ENCODE data around the gene C3orf52. TPM values are rescaled to one million over a fixed set of nuclear protein-coding genes. Genes with fewer than 3 reads are reported as not detected.
A peak's percentile ranks its signal among the peaks of the same experiment; 100 is the strongest.

Gene C3orf52
- total RNA-seq, 5 donors from 2014 or later (not counting 1 experiment from before 2014, with no cell fraction given), result 0.95 to 2.2 (median 1.5) TPM

DNA sequence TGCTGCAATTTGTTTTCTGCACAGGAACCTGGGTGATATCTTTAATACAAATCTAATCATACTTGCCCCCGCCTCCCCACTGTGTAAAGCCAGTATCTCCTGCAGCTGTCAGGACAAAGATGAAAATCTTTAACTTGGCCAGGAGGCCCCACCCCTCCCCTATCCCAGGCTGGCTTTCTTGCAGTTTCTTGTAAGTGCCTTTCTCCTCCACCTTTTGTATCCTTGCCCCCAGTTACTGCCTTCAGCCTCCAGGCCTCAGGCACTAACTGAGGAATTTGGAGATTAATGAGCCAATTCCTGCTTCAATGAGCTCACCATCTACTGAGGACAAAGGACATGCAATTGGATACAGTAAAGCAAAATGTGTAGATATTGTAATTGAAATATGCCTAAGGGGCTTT lies 40.3 kb downstream of the C3orf52 start:
- Mint-ChIP-seq H3K4me3 (peak overlapping the region; percentile 54 to 75 (median 62)), H3K27me3 (no peaks in the 10 kb centered on the region), H3K9me3 (no peaks in the 10 kb centered on the region), H3K36me3 (peaks cover 40% of the 10 kb centered on the region), H3K4me1 (peaks cover 76 to 84% (median 82%) of the 10 kb centered on the region in 3 donors), H3K27ac (peak overlapping the region; percentile 82)
- H3K36me3 ChIP-seq (ENCODE audit: control insufficient read depth in 2 of 2, extremely low read depth in 1 of 2, insufficient read depth in 1 of 2, low read length in 1 of 2), result peaks cover 0 to 31% of the 10 kb centered on the region in 2 donors
- H3K9me3 ChIP-seq, result no peaks in the 10 kb centered on the region
- ChIA-PET CTCF (interaction anchor here (0.6 to 4.6 kb wide), 3 partner anchors 15 to 428 kb away, joined by 3 to 25 read pairs (median 3); no protein-coding TSS in a partner anchor), POLR2A (interaction anchor here in 1 of 2 donors (0.5 kb wide), 1 partner anchor 358 kb away, joined by 4 read pairs; no protein-coding TSS in a partner anchor)
- peak overlapping the region; percentile 83 for H3K27ac ChIP-seq (ENCODE audit: low read length)
- WGBS (ENCODE audit: insufficient coverage), result 50% methylated on average over 1 of the region's 1 CpG
- ATAC-seq (replicated peaks in 1 of 4), result peak in 1 of 4 experiments; percentile 29
- no peak for DNase-seq
- H3K27me3 ChIP-seq (replicated peaks in 1 of 2; ENCODE audit: control insufficient read depth in 2 of 2, extremely low read depth in 1 of 2, insufficient read depth in 2 of 2, low read length in 1 of 2), result no peaks in the 10 kb centered on the region
- no peak overlapping the region for H3K4me3 ChIP-seq (ENCODE audit: control insufficient read depth in 1 of 2, extremely low read depth in 1 of 2, low read length in 1 of 2)
- peaks cover 37 to 55% of the 10 kb centered on the region in 2 experiments for H3K4me1 ChIP-seq (ENCODE audit: control insufficient read depth in 1 of 2, extremely low read depth in 1 of 2, insufficient read depth in 2 of 2, low read length in 2 of 2)

DNA sequence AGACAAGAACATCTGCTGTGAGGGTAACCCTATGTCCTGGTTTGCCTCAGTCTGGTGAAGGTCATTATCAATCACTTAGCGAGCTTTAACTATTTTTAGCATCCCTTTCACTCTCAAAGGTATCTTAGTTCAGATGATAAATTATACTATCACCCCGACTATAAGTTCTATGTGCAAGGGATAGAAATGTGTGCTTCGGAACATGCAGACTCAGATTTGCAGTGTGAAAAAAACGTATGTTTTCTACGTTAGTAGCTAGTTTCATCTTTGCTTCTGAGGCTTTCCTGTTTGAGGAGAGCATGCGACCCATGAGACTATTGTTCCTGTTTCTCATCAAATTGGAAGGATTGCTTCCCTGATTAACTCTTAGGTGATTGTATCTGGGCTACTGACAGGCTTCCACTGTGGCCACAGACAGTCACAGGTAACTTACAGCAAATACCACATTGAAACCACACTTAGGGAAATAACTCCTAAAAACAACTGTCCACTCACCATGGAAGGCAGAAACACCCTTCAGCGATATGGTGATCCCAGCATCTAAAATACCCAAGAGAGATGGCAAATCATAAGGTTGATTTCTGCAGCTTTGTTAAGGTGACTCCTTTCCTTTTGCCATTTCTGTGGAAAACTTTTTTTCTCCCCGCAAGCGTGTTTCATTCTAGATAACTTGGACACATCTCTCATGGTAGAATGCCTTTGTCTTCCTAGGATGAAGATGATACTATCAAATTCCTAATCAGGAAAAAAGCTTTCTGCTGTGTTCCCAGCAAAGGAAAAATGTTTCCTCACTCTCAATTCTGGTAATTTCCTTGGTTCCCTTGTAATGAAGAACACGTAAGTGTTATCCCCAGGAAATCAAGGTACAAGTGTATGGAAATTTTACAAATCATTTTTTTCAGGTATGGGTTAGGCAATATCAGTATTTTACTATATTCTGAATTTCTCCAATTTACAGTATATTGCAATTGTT lies 41.6 kb downstream of the C3orf52 start:
- 5% methylated on average over 4 of the region's 10 CpGs for WGBS (ENCODE audit: insufficient coverage)
- Histone ChIP-seq H3K27me3 (replicated peaks in 1 of 2; ENCODE audit: control insufficient read depth in 2 of 2, extremely low read depth in 1 of 2, insufficient read depth in 2 of 2, low read length in 1 of 2) (no peaks in the 10 kb centered on the region), H3K4me1 (ENCODE audit: control insufficient read depth in 1 of 2, extremely low read depth in 1 of 2, insufficient read depth in 2 of 2, low read length in 2 of 2) (peaks cover 38 to 64% of the 10 kb centered on the region in 2 experiments), H3K4me3 (ENCODE audit: control insufficient read depth in 1 of 2, extremely low read depth in 1 of 2, low read length in 1 of 2) (peak overlapping the region in 1 of 2 donors; percentile 8), H3K27ac (ENCODE audit: low read length) (peak overlapping the region; percentile 83), H3K9me3 (no peaks in the 10 kb centered on the region), H3K36me3 (ENCODE audit: control insufficient read depth in 2 of 2, extremely low read depth in 1 of 2, insufficient read depth in 1 of 2, low read length in 1 of 2) (peaks cover 0 to 26% of the 10 kb centered on the region in 2 donors)
- POLR2A ChIA-PET, result interaction anchor here in 1 of 2 donors (1.5 kb wide), 1 partner anchor 432 kb away, joined by 4 read pairs; no protein-coding TSS in a partner anchor
- Mint-ChIP-seq H3K9me3 (no peaks in the 10 kb centered on the region), H3K27ac (peak overlapping the region; percentile 82), H3K4me3 (peak overlapping the region; percentile 54 to 75 (median 62)), H3K36me3 (peaks cover 32% of the 10 kb centered on the region), H3K27me3 (no peaks in the 10 kb centered on the region), H3K4me1 (peaks cover 78 to 79% (median 78%) of the 10 kb centered on the region in 3 donors)
- CTCF ChIA-PET, result interaction anchor here in 1 of 2 donors (0.6 to 4.6 kb wide), 8 partner anchors 9 to 825 kb away, joined by 3 to 25 read pairs (median 4); no protein-coding TSS in a partner anchor
- DNase-seq (peak in 1 of 35 experiments; percentile 51), ATAC-seq (replicated peaks in 1 of 4) (peak in 2 of 4 experiments; percentile 15 to 21)

DNA sequence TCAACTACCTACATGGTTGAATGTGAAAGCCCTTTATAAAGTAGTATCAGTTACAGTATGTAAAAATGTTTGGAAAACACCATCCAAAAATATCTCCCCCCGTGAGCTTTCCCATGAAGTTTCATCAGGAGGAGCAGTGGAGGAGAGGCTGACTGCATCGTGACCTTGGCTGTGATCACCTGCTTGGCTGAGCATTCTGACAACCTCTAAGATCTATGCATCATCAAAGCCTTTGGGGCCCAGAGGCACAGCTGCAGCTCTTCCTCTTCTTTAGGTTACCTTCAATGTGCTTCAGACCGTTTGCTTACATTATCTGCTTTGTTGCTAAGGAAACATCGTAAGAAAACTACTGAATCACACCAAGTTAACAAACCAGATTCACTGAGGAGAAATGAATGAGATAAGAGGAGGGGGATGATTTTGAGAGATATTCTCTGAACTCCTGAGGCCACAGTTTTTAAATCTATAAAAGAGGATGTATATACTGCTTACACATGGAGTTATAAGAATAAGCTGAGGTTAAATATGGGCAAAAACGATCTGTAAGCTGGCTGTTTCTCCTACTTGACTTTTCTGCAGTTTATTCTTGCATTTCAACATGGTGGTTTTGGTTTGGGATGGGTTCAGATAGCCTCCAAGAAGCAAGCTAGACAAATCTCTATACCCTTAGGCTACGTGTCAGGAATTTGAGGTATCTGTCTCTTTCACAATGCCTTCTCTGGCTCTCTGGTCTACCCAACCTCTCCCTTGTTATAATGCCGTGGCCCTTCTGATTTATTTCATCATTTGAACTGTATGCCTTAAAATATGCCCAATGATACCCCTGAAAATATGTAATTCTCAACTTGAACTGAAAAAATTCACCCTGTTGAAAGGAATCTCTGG lies 42.9 kb downstream of the C3orf52 start:
- WGBS (ENCODE audit: insufficient coverage), result 60% methylated on average over 4 of the region's 7 CpGs
- peaks cover 20% of the 10 kb centered on the region for H3K36me3 Mint-ChIP-seq
- H3K27me3 ChIP-seq (replicated peaks in 1 of 2; ENCODE audit: control insufficient read depth in 2 of 2, extremely low read depth in 1 of 2, insufficient read depth in 2 of 2, low read length in 1 of 2), result no peaks in the 10 kb centered on the region
- H3K4me1 ChIP-seq (ENCODE audit: control insufficient read depth in 1 of 2, extremely low read depth in 1 of 2, insufficient read depth in 2 of 2, low read length in 2 of 2), result peaks cover 47 to 75% of the 10 kb centered on the region in 2 experiments
- H3K27me3 Mint-ChIP-seq, result no peaks in the 10 kb centered on the region
- ChIA-PET POLR2A (interaction anchor here (0.5 kb wide), 2 partner anchors 95 to 203 kb away, joined by 3 read pairs; no protein-coding TSS in a partner anchor), CTCF (interaction anchor here (0.6 to 4.6 kb wide), 10 partner anchors 8 to 885 kb away, joined by 3 to 25 read pairs (median 4); partner anchors contain the start of gene CD200 (in 1 of the 2))
- peak overlapping the region; percentile 83 for H3K27ac ChIP-seq (ENCODE audit: low read length)
- H3K36me3 ChIP-seq (ENCODE audit: control insufficient read depth in 2 of 2, extremely low read depth in 1 of 2, insufficient read depth in 1 of 2, low read length in 1 of 2), result peaks cover 0 to 14% of the 10 kb centered on the region in 2 donors
- no peak overlapping the region for H3K4me3 ChIP-seq (ENCODE audit: control insufficient read depth in 1 of 2, extremely low read depth in 1 of 2, low read length in 1 of 2)
- DNase-seq (peak in 34 of 35 experiments; percentile 22 to 86 (median 48)), ATAC-seq (replicated peaks in 1 of 4) (peak; percentile 76 to 83 (median 80))
- peaks cover 88 to 89% (median 89%) of the 10 kb centered on the region in 3 donors for H3K4me1 Mint-ChIP-seq
- peak overlapping the region; percentile 82 for H3K27ac Mint-ChIP-seq
- H3K9me3 Mint-ChIP-seq, result no peaks in the 10 kb centered on the region
- no peaks in the 10 kb centered on the region for H3K9me3 ChIP-seq
- peak overlapping the region in 2 of 3 donors; percentile 2 to 64 for H3K4me3 Mint-ChIP-seq

DNA sequence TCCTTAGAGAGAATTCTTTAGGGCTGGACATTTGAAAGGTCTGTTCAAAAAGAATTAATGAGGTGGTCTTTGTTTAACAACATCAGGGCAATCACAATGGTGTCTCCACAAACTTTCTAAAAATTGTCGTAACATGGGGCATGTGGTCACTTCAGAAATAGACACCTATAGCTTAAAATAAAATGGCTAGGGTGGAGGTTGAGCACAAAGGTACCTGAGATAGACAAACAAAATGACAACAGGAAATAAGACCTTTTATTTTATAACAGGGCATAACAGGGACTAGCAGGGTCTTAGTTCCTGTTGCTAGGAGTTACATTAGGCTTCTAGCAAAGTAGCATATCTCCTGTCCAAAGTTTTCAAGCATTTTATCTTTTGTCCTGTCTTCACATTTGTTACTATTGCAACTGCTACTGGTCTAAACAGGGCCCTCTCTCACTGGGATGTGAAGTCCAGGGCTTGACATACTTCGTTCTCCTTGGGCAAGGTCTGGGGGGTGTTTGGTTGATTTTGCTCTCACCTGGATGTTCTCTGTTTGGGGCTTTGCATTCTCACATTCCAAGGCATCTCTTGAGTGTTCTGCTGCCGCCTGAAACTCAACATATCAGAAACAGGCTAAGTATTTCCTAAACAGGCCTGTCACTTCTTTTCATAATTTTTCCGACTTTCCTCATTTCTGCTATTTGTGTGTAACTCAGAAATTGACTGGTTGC lies 43.9 kb downstream of the C3orf52 start:
- WGBS (ENCODE audit: insufficient coverage), result 73% methylated on average over 1 of the region's 4 CpGs
- DNase-seq (no peak), ATAC-seq (replicated peaks in 1 of 4) (no peak)
- H3K36me3 ChIP-seq (ENCODE audit: control insufficient read depth in 2 of 2, extremely low read depth in 1 of 2, insufficient read depth in 1 of 2, low read length in 1 of 2), result peaks cover 0 to 6% of the 10 kb centered on the region in 2 donors
- H3K4me3 ChIP-seq (ENCODE audit: control insufficient read depth in 1 of 2, extremely low read depth in 1 of 2, low read length in 1 of 2), result no peak overlapping the region
- no peaks in the 10 kb centered on the region for H3K27me3 Mint-ChIP-seq
- H3K27ac ChIP-seq (ENCODE audit: low read length), result peak overlapping the region; percentile 83
- no peaks in the 10 kb centered on the region for H3K9me3 Mint-ChIP-seq
- no peaks in the 10 kb centered on the region for H3K9me3 ChIP-seq
- H3K4me3 Mint-ChIP-seq, result peak overlapping the region in 2 of 3 donors; percentile 42 to 64
- ChIA-PET POLR2A (no interaction called here), CTCF (interaction anchor here (0.6 to 4.6 kb wide), 7 partner anchors 8 to 884 kb away, joined by 3 to 25 read pairs (median 3); partner anchors contain the start of gene CD200 (in 1 of the 2))
- H3K4me1 Mint-ChIP-seq, result peaks cover 93 to 95% (median 93%) of the 10 kb centered on the region in 3 donors
- H3K4me1 ChIP-seq (ENCODE audit: control insufficient read depth in 1 of 2, extremely low read depth in 1 of 2, insufficient read depth in 2 of 2, low read length in 2 of 2), result peaks cover 51 to 83% of the 10 kb centered on the region in 2 experiments
- H3K27me3 ChIP-seq (replicated peaks in 1 of 2; ENCODE audit: control insufficient read depth in 2 of 2, extremely low read depth in 1 of 2, insufficient read depth in 2 of 2, low read length in 1 of 2), result no peaks in the 10 kb centered on the region
- peaks cover 14% of the 10 kb centered on the region for H3K36me3 Mint-ChIP-seq
- peak overlapping the region; percentile 82 for H3K27ac Mint-ChIP-seq

DNA sequence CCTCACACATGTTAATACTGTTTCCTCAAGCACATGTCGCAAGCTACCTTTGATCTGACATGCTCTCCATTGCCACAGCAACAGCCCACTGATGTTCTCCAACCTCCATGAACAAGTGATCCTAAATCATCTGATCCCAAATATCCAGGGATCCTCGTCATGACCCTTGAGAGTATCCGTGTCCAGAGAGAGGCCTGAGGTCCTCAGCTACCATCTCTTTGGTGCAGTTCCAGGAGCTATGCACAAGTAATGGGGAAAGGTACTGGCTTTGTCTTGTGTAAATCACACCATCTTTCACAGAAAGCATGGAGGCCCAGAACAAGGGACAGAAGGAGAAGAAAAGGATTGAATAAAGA lies 44.4 kb downstream of the C3orf52 start:
- peak overlapping the region; percentile 83 for H3K27ac ChIP-seq (ENCODE audit: low read length)
- DNase-seq, result no peak
- no peak overlapping the region for H3K4me3 ChIP-seq (ENCODE audit: control insufficient read depth in 1 of 2, extremely low read depth in 1 of 2, low read length in 1 of 2)
- ChIA-PET CTCF (interaction anchor here (1.3 to 4.6 kb wide), 2 partner anchors 19 kb away, joined by 3 to 25 read pairs; no protein-coding TSS in a partner anchor), POLR2A (interaction anchor here in 1 of 2 donors (0.6 kb wide), 1 partner anchor 164 kb away, joined by 4 read pairs; the partner anchor contains the start of gene SLC9C1)
- no peaks in the 10 kb centered on the region for H3K27me3 ChIP-seq (replicated peaks in 1 of 2; ENCODE audit: control insufficient read depth in 2 of 2, extremely low read depth in 1 of 2, insufficient read depth in 2 of 2, low read length in 1 of 2)
- Mint-ChIP-seq H3K4me3 (peak overlapping the region in 2 of 3 donors; percentile 42 to 64), H3K27me3 (no peaks in the 10 kb centered on the region), H3K27ac (peak overlapping the region; percentile 82), H3K36me3 (peaks cover 9% of the 10 kb centered on the region), H3K4me1 (peaks cover 93 to 95% (median 95%) of the 10 kb centered on the region in 3 donors), H3K9me3 (no peaks in the 10 kb centered on the region)
- ATAC-seq (replicated peaks in 1 of 4), result no peak
- H3K9me3 ChIP-seq, result no peaks in the 10 kb centered on the region
- no CpG with 5 or more reads among the region's 3 CpGs for WGBS (ENCODE audit: insufficient coverage)
- peaks cover 55 to 88% of the 10 kb centered on the region in 2 experiments for H3K4me1 ChIP-seq (ENCODE audit: control insufficient read depth in 1 of 2, extremely low read depth in 1 of 2, insufficient read depth in 2 of 2, low read length in 2 of 2)
- peaks cover 0 to 2% of the 10 kb centered on the region in 2 donors for H3K36me3 ChIP-seq (ENCODE audit: control insufficient read depth in 2 of 2, extremely low read depth in 1 of 2, insufficient read depth in 1 of 2, low read length in 1 of 2)
